Left cardiac atrium (tissue), 4 donors: Measurements from ENCODE around the gene DSCAML1. TPM values are rescaled to one million over a fixed set of nuclear protein-coding genes. Genes with fewer than 3 reads are reported as not detected.

Experiments used
- ATAC-seq, 2 donors: fragments of 200-7000 bp; cut with Tn5 transposase; one replicate each; pipeline ENCODE4 v1.9.1; 2020; ENCODE audit warnings: mild to moderate bottlenecking in 2 of 2, moderate library complexity in 2 of 2
- DNase-seq: peaks from one replicate; pipeline ENCODE4 v3.0.0-alpha.2; 2020
- intact Hi-C, 2 donors: fragments of 100-400 bp; cut with DNase I; formaldehyde crosslinking; loops; one replicate each; pipeline versions ENCODE4 v1.14.1 to v1.15.1; 2022 to 2023
- total RNA-seq, 2 donors: library from RNA; stranded (reverse); fragmentation: NEBNext Ultra II Directional; extraction: Animal tissue kit (Norgen Biotek cat#: 25700); gene quantifications; one replicate each; pipeline ENCODE4 v1.2.1, GENCODE V29; 2021
- donor health status: DM: no; HTN: yes; CAD: no.
- donor health status: DM: no; HTN: yes; CAD: no; lungs with severe emphysema.
- donor health status: DM: yes; HTN: yes; CAD: no.
- donor health status: Dilated cardiomyopathy.

DSCAML1 gene
- total RNA-seq, 2 donors from 2014 or later, result 0.76 to 0.88 TPM

DNA sequence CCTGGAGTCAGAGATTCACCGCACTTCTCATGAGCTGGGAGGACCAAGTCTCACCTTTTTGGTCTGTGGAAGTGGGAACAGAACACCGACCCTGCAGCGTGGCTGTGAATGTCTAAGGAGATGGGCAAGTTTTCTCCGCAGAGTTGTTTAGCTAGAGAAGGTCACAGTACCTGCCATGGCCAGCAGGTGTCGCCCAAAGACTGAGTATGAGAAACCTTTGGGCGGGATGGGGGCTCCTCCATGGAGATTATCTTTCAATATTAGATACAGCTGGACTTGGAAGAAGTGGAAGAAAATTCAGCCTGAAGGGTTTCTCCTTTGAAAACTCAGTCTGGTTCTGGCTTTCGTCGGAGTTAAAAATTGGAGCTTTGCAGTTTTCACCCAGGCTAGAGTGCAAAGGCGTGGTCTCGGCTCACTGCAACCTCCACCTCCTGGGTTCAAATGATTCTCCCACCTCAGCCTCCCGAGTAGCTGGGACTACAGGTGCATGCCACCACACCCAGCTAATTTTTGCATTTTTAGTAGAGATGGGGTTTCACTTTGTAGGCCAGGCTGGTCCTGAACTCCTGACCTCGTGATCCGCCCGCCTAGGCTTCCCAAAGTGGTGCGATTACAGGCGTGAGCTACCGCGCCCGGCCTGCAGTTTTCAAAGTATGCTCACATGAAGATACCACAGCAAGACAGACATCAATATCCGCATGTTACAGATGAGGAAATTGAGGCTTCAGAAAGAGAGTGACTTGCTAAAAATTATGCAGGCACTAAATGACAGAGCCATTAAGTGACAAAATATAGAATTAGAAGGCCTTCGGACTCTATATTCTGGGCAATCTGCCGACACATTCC lies 10.7 kb upstream of the DSCAML1 start:
- intact Hi-C loops, result loop anchor here in 1 of 2 donors (2.0 kb wide), 1 partner anchor 245 kb away; no protein-coding TSS in a partner anchor
- peak; percentile 39 to 56 for ATAC-seq
- peak; percentile 81 for DNase-seq

DNA sequence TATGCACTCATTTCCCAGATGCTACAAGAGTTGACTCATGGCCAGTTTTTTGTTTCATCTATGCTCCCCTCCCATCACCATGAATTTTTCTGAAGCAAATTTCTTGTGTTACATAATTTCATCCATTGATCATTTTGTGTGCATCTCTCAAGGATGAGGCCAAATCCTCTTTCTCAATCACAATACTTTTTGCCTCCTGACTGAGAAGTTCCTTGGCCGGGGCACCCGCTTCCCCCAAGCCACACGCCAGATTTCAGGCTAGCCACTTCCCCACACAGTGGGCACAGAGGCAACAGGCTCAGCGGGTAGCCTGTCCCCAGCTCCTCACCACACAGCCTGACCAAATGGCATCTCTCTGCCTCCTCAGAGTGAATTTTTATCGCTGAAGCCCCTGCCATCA lies 9.8 kb upstream of the DSCAML1 start:
- ATAC-seq (no peak), DNase-seq (no peak)
- intact Hi-C loops, result loop anchor here in 1 of 2 donors (2.0 kb wide), 1 partner anchor 246 kb away; no protein-coding TSS in a partner anchor

DNA sequence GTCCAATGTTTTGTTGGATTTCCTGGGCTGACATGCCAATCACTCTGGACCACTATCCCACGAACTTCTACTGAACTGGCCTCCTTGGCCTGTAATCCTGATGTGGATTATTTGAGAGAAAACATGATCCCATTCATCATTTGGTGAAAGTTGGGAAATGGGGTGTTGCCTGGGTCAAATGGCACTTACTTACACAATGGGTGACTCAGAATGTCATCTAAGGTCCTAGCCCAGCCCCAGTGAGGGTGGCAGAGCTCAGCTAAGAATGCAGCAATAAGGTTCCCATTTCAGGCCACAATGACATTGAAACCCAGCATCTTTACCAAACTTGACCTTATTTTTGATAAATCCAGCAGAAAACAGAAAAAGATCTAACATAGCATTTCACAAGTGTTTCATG lies 8.0 kb upstream of the DSCAML1 start:
- DNase-seq (no peak), ATAC-seq (no peak)
- intact Hi-C loops, result no loop called here

DNA sequence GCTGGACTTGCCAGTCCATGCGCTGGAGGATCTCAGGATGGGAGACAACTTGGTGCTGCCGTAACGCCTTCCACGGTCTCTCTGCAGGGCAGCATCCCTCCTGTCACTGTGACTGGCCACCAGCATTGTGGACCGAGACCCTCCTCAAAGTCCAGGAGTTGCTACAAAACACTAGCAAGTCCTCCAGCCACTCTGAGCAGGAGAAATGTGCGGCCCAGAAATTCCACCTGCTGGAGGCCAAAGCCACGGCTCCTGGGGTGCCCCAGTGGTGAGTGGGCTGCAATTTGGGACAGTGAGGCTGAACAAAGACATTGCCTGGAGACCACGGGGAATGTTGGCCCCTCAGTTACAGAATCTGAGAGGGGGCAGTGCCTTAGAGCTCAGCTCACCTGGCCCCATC lies 6.9 kb upstream of the DSCAML1 start:
- intact Hi-C loops, result no loop called here
- no peak for DNase-seq
- ATAC-seq, result no peak

DNA sequence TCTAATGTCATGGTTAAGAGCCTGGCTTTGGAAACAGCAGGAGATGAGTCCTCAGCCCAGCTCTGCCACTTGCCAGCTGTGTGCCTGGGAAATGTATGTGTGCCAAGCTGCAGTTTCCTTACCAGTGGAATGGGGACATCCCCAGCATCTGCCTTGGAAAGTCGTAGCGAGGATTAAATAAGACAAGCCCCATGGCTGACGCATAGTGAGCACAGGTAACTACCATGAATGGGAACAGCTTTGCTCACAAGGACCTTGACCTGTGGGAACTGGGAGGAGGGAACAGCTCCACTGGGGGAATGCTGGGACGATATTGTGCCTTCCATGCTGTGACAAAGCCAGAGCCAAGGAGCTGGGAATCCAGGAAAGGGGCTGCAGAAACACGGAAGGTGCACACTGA lies 2.6 kb upstream of the DSCAML1 start:
- DNase-seq (no peak), ATAC-seq (no peak)
- intact Hi-C loops, result loop anchor here in 1 of 2 donors (10.0 kb wide), 1 partner anchor 185 kb away; no protein-coding TSS in a partner anchor

DNA sequence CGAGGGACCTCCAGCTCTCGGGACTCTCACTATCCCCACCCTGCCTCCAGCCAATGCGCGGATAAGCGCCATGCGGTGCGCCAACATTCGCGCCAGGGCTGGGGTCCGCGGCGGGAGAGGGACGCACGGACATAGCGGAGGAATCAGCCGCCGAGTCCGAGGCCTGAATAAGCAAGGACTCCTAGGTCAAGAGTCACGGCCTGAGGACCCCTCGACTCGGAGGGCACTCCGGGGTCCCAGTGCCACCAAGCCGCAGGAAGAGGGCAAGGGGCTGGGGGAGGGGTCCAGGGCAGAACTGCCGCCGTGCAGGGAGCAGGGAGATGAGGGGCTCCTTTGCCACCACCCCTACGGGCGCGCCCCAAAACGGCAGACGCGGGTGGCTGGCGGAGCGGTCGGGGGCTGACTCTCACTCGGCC lies 552 bp downstream of the DSCAML1 start:
- intact Hi-C loops, result loop anchor here in 1 of 2 donors (10.0 kb wide), 1 partner anchor 182 kb away; no protein-coding TSS in a partner anchor
- DNase-seq (no peak), ATAC-seq (peak in 1 of 2 donors; percentile 18)

DNA sequence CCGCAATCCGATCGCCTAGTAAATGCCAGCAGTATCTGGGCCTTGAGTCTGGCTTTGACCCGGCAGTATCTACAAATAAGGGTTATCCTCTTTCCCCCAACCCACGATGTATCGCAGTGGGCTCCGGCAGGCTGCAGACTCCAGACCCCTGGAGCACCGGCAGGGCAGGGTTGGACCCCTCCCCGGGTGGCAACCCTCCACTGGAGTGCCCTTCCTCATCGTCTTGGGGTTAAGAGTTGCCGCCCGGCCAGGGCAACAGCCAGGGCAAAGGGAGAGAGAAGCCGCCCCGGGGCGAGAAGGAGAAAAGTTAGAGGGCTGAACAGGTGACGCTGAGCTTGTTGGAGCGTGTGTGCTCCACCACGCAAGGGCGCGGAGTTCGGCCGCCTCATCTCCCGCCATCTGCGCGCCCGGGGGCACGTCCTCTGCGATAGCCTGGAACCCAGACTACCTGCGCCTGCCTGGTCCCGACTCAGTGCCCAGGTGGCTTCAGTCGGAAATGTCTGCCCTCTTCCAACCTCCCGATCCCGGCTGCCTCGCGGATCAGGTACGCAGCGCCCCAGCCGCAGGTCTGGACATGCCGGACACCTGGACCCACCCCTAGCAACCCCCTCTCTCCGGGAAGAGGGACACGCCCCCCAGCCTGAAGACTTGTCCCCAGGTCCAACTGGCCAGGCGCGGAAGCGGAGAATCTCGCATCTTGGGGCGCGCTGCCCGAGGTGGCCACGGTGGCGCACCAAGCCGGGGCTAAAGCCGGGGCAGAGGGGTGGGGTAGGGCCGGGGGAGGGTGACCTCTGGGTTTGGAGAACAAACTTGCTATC lies 1.2 kb downstream of the DSCAML1 start:
- intact Hi-C loops, result loop anchor here in 1 of 2 donors (10.0 kb wide), 1 partner anchor 181 kb away; no protein-coding TSS in a partner anchor
- ATAC-seq (peak in 1 of 2 donors; percentile 33), DNase-seq (no peak)

DNA sequence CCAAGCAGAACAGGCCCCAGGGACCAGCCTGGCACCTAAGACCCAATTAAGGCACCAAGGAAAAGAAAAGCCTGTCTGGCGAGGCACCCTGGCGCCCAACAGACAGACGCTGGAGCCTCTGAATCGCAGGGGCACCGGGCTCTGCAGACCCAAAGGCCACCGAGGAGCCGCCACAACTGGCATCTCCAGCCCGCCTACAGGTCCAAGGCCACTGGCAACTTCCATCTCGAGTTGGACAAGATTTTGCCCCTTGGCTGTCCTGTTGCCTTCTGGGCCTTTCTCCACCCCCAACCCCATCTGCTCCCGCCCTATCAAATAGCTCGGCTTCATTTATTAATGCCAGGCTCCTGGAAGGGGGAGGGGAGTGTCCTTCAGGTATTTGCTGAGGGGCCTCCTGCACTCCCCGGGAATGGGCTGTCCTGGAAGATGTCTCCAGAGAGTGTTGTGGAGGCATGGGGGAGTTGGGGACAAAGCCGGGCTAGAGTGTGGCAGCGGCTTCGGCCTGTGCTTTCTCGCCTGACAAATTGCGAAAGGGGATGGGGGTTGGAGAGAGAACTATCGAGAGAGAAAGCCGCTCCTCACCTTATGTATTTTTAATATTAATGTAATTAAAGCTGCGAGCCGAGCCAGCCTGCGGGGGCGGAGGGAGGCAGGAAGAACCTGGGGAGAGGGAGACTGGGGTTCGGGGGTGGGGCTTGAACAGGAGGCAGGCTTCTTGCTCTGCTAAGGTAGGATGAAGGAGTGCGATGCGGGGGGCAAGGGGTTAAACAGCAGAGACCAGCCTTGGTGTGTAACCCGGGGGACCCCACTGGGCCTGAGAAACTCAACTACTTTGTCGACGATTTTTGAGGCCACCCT lies 2.0 kb downstream of the DSCAML1 start:
- no peak for DNase-seq
- ATAC-seq, result no peak
- intact Hi-C loops, result loop anchor here in 1 of 2 donors (10.0 kb wide), 1 partner anchor 180 kb away; no protein-coding TSS in a partner anchor

DNA sequence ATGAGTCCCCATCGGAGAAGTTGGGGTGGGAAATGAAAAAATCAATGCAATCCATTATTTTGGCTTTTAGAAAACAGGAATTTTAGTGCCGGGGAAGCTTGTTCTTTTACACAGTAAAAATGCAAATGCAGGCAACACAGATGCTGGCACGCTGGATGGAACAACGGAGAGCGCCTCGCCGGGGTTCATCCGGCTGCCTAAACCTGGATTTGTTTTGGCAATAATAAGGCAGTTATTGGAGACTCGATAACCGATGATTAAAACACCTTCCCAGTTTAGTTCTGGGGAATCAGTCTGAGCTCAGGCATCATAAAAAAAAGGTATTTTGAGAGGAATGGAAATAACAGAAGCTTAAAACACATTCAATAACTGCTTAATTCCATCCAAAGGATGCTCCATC lies 2.9 kb downstream of the DSCAML1 start:
- DNase-seq (no peak), ATAC-seq (no peak)
- intact Hi-C loops, result loop anchor here in 1 of 2 donors (10.0 kb wide), 1 partner anchor 179 kb away; no protein-coding TSS in a partner anchor

DNA sequence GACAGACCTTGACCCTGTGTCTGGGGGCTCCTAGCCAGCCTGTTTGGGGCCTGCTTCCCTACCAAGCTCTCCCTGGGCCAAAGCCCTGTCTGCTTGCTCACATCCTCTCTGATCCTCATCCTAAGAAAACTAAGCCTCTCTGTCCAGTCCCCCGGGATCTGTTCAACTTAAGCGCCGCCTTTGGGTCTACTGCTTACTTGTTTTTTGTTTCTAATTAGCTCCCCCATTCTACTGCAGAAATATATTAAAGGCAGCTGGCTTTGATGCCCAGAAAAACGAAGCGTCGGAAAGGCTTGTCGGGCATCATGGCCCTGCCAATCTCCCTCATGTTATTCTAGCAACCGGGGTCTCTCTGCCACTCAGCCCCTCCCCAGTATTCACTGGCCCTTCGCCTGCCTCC lies 3.4 kb downstream of the DSCAML1 start:
- ATAC-seq (no peak), DNase-seq (no peak)
- intact Hi-C loops, result loop anchor here in 1 of 2 donors (10.0 kb wide), 1 partner anchor 179 kb away; no protein-coding TSS in a partner anchor

DNA sequence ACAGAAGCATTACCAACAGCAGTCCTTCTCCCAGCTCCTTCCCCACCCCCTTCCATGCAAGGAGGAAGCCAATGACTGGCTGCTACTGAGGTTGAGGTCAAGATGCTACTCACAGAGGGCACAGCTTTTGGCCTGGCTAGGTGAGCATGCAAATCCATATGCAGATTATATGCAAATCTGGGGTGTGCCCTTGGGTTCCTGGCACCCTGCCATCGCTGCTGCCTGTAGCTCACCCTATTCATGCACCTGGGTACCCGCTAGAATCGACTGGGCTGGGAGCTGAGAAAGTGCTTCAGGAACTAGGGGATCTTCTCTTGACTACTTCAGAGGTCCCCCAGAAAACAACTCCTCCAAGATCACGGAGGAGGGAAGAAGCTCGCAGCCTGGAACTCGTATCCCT lies 4.0 kb downstream of the DSCAML1 start:
- no peak for ATAC-seq
- intact Hi-C loops, result loop anchor here in 1 of 2 donors (10.0 kb wide), 1 partner anchor 178 kb away; no protein-coding TSS in a partner anchor
- no peak for DNase-seq

DNA sequence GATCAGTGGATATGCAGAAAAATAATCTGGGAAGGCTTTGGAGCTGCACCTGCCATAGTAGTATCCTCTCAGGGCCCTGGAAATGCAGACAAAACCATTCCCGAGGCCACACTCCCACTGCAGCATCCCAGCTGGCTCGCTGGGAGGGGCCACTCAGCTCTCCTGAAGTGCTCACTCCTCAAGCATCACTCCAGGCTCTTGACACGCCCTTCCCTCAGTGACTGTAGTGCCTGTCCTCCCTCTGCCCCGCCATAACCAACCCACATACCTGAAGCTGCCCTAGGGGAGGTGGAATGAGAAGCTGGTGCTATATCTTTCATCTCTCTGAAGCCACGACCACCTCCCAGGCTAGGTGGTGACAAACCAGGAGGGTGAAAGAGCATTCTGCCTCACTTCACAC lies 4.8 kb downstream of the DSCAML1 start:
- no peak for DNase-seq
- intact Hi-C loops, result loop anchor here in 1 of 2 donors (10.0 kb wide), 1 partner anchor 177 kb away; no protein-coding TSS in a partner anchor
- ATAC-seq, result no peak

DNA sequence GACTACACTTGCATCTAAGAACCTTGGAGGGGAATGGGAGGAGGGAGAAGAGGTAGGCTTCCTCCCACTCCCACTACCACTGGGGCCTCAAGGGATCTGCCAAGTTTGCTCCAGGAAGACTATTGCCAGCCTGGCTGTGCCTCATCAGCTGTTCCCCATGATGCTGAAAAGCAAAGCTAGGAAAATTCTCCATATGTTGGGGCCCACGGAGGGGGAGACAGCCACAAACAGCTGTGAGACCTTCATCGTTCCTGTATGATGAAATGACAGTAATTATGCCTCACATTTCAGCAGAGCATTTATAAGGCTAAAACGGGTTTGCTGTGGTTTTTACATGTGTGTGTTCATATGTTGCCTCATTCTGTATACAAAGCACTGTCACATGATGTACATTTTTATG lies 6.7 kb downstream of the DSCAML1 start:
- DNase-seq (no peak), ATAC-seq (no peak)
- intact Hi-C loops, result loop anchor here in 1 of 2 donors (10.0 kb wide), 1 partner anchor 175 kb away; no protein-coding TSS in a partner anchor

DNA sequence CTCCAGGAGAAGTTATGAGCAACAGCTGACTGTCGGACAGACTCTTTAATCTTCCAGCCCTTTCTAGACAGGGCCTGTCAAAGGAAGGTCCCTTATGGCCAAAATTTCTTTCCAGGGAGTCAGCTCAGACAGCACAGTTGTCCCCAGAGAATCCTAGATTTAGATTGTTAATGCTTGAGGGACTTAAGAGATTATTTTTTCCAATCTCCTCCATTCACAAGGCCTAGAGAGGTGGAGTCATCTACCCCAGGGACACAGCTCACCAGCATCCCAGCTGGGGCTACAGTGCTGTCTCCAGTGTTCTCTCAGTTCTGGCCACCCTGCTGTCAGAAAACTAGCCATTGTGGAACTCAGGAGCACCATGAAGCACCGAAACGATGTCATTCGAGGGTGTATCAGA lies 7.8 kb downstream of the DSCAML1 start:
- intact Hi-C loops, result no loop called here
- ATAC-seq (no peak), DNase-seq (no peak)

DNA sequence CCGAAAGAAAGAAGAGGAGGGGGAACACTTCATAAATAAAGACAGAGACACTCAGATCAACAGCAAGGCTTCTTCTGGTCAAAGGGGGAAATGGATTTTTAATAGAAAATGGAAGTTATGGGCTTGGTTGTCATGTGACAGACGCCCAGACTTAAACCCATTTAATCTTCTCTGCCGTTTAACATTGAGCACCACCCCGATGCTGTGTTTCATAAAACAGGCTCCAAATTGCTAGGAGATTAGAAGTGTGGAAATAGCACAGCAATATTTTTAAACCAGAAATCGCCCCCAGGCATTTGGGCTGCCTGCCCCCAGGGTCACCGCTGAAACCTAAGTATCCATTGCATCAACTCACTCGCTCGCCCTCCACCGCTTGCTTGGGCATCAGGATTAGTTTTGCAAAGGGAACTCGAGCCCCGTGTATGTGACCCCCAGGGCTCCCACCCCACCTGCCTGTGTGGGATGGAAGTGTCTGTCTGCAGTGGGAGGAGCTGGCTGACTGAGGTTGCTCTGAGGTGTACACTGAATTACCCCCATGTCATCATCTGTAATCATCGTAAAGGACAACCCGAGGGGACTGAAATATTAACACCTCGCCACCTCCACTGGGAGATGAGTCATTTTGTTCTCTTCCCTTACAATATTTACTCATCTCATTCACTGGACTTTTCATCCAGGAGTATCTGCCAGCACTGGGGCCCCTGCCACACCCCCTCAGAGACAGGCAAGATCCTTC lies 10.7 kb downstream of the DSCAML1 start:
- intact Hi-C loops, result no loop called here
- ATAC-seq (no peak), DNase-seq (no peak)

DNA sequence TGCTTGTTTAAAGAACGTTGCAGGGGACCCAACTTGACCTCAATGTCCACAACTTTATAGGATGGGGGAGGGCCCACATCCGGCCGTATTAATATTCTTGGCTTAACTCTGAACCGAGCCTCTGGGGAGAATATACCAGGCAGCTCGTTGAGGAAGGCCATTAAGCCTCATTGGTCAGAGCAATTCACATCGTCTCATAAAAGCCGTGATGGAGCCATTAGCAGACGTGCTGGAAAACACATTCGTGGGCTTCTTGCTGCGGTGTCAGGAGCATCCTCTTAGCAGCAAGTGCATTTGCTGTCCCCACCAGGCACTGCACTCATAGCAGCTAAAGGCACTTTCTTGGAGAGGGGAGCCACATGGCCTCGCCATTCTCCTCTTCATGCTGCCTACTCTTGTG lies 14.9 kb downstream of the DSCAML1 start:
- DNase-seq, result no peak
- intact Hi-C loops, result no loop called here
- ATAC-seq, result no peak

DNA sequence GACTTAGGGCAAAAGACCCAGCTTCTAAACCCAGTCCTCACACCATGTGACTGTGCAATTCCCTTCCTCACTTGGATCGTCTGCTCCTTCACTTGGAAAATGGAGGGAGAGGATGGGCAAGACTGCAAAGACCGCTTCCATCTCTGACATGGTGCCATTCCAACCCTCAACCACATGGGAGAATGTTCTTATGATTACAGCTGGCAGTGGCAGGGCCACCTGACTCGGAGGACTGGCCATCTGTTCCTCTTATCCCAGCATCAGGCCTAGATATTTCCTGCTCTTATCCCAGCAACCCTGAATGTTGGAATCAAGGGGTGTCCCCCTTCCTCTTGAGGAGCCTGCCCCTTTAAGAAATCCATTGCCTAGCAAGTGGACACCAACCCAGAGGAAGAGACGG lies 15.4 kb downstream of the DSCAML1 start:
- intact Hi-C loops, result no loop called here
- ATAC-seq, result no peak
- no peak for DNase-seq

DNA sequence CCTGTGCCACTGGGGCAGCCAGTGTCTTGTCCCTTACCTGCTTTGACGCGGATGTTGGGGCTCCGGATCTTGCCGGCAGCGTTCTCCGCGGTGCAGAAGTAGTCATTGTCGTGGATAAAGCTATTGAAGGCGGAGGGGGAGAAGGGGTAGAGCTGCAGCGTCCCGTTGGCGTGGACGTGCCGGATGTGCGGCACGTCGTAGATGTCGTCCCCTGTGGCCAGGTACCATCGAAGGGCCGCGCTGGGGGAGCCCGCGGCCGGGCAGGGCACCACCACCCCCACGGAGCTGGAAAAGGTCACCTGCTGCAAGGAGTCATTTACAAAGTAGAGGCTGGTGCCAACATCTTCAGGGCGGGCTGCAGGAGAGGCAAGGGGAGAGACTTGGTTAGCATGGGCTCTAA lies 16.6 kb downstream of the DSCAML1 start:
- ATAC-seq (no peak), DNase-seq (no peak)
- intact Hi-C loops, result no loop called here
